GM18511 (cell line): ENCODE data around the gene MTMR12.
A peak's percentile ranks its signal among the peaks of the same experiment; 100 is the strongest.

Source experiments
- ATAC-seq: cut with Tn5 transposase; IDR thresholded peaks from one replicate; pipeline ENCODE4 v1.9.1; 2021; ENCODE audit warnings: mild to moderate bottlenecking, moderate library complexity; ENCODE audit not compliant: unreplicated experiment

MTMR12 gene

DNA sequence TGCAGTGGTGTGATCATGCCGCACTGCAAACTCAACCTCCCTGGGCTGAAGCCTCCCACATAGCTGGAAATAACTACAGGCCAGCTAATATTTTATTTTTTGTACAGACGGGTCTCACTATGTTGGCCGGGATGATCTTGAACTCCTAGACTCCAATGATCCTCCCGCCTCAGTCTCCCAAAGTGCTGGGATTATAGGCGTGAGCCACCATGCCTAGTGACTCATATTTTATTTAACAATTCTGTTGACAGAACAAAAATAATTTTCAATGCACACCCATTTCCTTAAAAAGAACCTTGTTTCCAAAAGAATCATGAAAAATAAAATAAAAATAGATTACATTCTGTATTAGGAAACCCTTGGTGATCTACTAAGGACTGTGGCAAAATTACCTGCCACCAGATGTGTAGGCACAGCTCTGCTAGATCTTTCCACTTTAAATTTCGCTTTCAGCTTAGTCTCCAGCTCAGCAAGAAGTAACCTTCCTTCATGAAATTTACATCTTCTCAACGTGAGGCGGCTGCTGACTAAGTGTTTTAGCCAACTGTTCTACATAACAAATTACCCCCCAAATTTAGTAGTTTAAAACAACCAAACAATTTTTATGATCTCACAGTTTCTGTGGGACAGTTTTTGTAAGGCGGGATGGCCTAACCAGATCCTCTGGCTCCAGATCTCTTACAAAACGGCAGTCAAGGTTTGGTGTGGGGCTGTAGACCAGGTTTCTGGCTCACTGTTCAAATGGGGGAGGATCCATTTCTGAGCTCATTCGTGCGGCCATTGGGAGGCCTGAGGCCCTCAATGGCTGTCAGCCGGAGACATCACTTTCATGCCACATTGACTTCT, 106.0 kb downstream of the MTMR12 start:
- no peak for ATAC-seq

GRCh38 chr5:32206053-32206452, 106.7 kb downstream of the MTMR12 start:
- ATAC-seq = no peak

GRCh38 chr5:32202394-32202793, 110.3 kb downstream of the MTMR12 start:
- ATAC-seq = no peak

DNA sequence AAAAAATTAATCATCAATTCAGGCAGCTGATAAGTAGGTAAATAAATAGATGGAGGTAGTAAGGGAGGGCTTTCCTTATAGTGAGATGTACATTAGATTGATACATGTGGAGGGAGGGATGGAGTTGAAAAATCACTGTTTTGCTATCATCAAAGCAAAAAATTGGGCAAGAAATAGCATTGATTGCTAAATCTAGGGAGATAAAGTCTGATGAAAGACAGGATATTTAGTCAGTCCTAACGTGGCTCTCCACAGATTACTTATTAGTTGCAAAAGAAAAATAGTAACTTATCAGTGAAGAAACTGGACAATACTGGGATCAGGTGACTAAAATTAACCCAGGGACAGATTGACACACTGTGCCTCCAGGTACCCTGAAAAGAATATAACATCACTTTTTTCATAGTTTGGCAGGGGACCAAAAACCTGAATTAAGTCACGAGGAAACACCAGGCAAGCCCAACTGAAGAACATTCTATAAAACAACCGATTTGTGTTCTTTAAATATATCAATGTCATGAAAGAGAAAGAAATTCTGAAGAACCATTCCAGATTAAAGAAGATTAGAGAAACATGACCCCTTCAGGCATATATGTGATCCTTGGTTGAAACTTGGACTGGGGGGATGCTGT, 111.5 kb downstream of the MTMR12 start:
- no peak for ATAC-seq

DNA sequence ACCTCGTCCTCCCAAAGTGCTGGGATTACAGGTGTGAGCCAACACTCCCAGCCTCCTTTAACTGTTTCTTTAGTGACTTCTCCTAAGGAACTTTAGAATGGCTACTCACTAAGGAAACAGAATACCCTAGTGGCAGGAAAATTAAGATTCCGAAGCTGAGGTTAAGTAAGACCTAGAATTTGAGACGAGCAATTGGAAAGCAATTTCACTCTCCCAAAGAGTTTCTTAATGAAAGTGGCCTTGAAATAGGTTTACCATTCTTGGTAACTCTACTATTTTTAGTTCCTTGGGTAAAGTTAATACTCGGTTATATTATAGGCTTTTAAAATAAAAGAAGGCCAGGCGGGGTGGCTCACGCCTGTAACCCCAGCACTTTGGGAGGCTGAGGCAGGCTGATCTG, 115.7 kb downstream of the MTMR12 start:
- ATAC-seq = no peak

DNA sequence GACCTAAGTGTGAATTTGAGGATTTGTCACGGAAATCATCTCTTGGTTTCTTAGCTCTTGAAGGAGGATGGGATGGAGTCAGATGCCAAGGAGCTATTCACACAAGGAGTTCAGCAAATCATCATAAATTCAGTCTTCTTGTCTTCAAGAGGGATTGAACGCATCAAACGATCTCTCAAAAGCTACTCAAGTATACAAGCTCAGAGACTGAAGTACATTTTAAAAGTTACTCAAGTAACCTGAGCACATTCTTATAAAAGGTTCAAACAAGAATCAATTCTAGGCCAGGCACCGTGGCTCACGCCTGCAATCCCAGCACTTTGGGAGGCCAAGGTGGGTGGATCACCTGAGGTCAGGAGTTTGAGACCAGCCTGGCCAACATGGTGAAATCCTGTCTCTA, 117.5 kb downstream of the MTMR12 start:
- ATAC-seq = no peak

DNA sequence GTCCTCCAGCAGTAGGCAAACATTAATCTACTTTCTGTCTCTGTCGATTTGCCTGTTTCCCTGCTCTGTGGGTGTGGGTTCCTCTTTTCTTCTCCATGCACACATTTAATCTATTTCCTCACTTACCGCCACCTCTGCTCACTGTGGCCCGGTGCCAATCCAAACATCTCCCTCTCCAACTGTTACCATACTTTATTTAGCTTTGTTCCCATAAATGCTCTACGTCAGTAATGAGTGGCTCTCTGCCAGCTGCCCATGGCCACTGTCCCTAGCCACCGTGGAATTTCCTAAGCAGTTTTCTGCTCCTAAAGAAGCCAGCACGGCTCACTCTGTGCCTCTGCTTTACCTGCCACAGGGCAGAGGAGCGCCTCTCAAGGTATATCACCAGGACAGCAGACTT, 119.1 kb downstream of the MTMR12 start:
- peak; percentile 87 for ATAC-seq

DNA sequence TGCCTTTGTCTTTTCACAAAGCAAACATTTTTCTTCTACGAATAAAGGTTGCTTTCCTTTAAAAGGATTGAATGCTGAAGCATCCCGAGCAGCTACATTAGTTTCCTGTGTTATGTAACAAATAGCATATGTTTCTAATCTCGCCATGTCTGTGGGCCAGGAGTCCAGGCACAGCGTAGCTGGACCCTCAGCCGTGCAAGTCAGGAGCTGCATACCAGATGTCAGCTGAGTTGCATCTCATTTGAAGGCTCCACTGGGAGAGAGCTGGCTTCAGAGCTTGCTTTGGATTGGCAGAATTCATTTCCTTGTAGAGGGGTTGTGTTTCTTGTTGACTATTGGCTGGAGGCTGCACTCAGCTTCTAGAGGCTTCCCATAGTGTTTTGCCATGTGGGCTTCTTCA, 122.6 kb downstream of the MTMR12 start:
- ATAC-seq = no peak

GRCh38 chr5:32187675-32188074, 125.1 kb downstream of the MTMR12 start:
- ATAC-seq = no peak

GRCh38 chr5:32182463-32183063, 130.2 kb downstream of the MTMR12 start:
- peak; percentile 82 for ATAC-seq
